Stimulated activated CD8-positive, alpha-beta memory T cell treated with anti-CD3 and anti-CD28 coated beads, Interleukin-4, amount 100 ng/mL, for 4 hours (primary cell): ENCODE results near the gene PRDM9.
"Not testable (repeated sequence)": the region's sequence is repeated elsewhere in the genome, so short reads cannot be mapped to it uniquely, and the experiment has no call there.

Experiments
- DNase-seq, 2 donors: peaks; one replicate each; pipeline ENCODE4 v3.0.0-alpha.2; 2020; ENCODE audit warnings: low read depth in 2 of 2, low spot score in 1 of 2

Gene PRDM9

GRCh38 chr5:23527216-23527920 lies 20.0 kb downstream of the PRDM9 start:
- DNase-seq: not testable (repeated sequence)

GRCh38 chr5:23528677-23529076 lies 21.3 kb downstream of the PRDM9 start:
- DNase-seq: no peak

- DNase-seq: no peak
Measured at GRCh38 chr5:23530571-23530970, 23.2 kb downstream of the PRDM9 start.

- no peak for DNase-seq
Measured at GRCh38 chr5:23571059-23571458, 63.6 kb downstream of the PRDM9 start.
